GM21619 (cell line): ENCODE data around the gene EHMT1.
"Not testable (repeated sequence)": the region's sequence is repeated elsewhere in the genome, so short reads cannot be mapped to it uniquely, and the experiment has no call there.

Experiments
- ATAC-seq: cut with Tn5 transposase; IDR thresholded peaks from one replicate; pipeline ENCODE4 v1.9.1; 2021; ENCODE audit not compliant: unreplicated experiment

The EHMT1 gene

GRCh38 chr9:137590123-137590468 is 28.7 kb upstream of the EHMT1 start:
- ATAC-seq = peak; percentile 19

GRCh38 chr9:137590469-137591383 is 28.1 kb upstream of the EHMT1 start, which contains the start of gene ZMYND19:
TSS of gene ZMYND19 (minus strand) at chr9:137590512. CDS start at chr9:137590263, 249 bp downstream.
- peak; percentile 75 for ATAC-seq

- ATAC-seq = no peak
Observed at GRCh38 chr9:137592767-137593166, 26.0 kb upstream of the EHMT1 start.

- ATAC-seq = no peak
Observed at GRCh38 chr9:137593176-137593575, 25.6 kb upstream of the EHMT1 start.

GRCh38 chr9:137596577-137596976 is 22.2 kb upstream of the EHMT1 start:
- ATAC-seq = not testable (repeated sequence)

- ATAC-seq = no peak
Observed at GRCh38 chr9:137598943-137599342, 19.9 kb upstream of the EHMT1 start.

GRCh38 chr9:137602661-137603060 is 16.1 kb upstream of the EHMT1 start:
- no peak for ATAC-seq

- ATAC-seq = no peak
Observed at GRCh38 chr9:137603879-137604278, 14.9 kb upstream of the EHMT1 start.

- no peak for ATAC-seq
Observed at GRCh38 chr9:137604345-137605086, 14.3 kb upstream of the EHMT1 start.

GRCh38 chr9:137605121-137606004 is 13.4 kb upstream of the EHMT1 start, which contains the start of gene ARRDC1:
TSS of gene ARRDC1 (plus strand) at chr9:137605686. CDS start at chr9:137605718, 32 bp downstream.
- ATAC-seq = peak; percentile 74

- ATAC-seq = peak; percentile 5
Observed at GRCh38 chr9:137606005-137606621, 12.7 kb upstream of the EHMT1 start.

- no peak for ATAC-seq
Observed at GRCh38 chr9:137606734-137607138, 12.1 kb upstream of the EHMT1 start.

GRCh38 chr9:137607141-137607857 is 11.5 kb upstream of the EHMT1 start:
- ATAC-seq = no peak

GRCh38 chr9:137610944-137611343 is 7.9 kb upstream of the EHMT1 start:
- ATAC-seq = no peak

- no peak for ATAC-seq
Observed at GRCh38 chr9:137611623-137612609, 6.9 kb upstream of the EHMT1 start.

GRCh38 chr9:137612741-137613142 is 6.1 kb upstream of the EHMT1 start:
- no peak for ATAC-seq

GRCh38 chr9:137613259-137613658 is 5.5 kb upstream of the EHMT1 start:
- no peak for ATAC-seq

- ATAC-seq = no peak
Observed at GRCh38 chr9:137613738-137614523, 4.9 kb upstream of the EHMT1 start.
